Measurements from ENCODE around the gene FGD2. TPM values are rescaled to one million over a fixed set of nuclear protein-coding genes. Genes with fewer than 3 reads are reported as not detected.

The FGD2 gene
- total RNA-seq, 1 donor from 2014 or later, result 56.9 TPM

DNA sequence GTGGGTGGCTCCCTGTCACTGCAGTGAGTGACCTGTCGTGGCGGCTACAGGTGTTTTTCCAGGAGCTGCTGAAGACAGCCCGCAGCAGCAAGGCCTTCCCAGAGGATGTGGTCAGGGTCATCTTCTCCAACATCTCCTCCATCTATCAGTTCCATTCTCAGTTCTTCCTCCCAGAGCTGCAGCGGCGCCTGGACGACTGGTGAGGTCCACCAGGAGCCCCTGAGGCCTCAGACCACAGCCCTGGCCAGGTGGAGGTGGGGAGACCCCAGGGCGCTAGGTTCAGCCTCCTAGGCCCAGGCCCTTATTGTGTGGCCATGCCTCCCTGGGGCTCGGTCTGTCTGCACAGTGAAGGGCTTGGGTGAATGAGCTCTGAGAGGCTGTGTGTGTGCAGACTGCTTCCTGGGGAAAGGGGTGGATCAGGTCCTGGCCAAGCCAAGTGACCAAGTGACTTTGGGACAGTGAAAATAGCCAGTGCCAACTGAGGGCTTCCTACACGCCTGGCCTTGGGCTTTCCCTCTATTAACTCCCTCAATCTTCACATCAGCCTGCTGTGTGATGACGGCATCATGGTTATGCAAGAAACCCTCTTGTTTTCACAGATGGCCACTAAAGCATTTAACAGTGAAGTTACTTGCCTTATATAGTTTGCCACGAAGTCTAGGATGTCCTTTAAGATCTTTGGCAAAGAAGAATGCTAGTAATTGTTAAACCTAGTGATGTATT lies 6.4 kb downstream of the FGD2 start:
- Histone ChIP-seq H3K27me3 (no peaks in the 10 kb centered on the region), H3K4me3 (no peak overlapping the region), H3K36me3 (no peaks in the 10 kb centered on the region), H3K9me3 (no peaks in the 10 kb centered on the region), H3K27ac (no peak overlapping the region), H3K4me1 (no peaks in the 10 kb centered on the region)
- DNase-seq (no peak), ATAC-seq (no peak)
- intact Hi-C loops (cut with DNase I), result loop anchor here (10.0 kb wide), 2 partner anchors 127 to 247 kb away; partner anchors contain the start of gene C6orf89
- TF ChIP-seq, protein P1, sequence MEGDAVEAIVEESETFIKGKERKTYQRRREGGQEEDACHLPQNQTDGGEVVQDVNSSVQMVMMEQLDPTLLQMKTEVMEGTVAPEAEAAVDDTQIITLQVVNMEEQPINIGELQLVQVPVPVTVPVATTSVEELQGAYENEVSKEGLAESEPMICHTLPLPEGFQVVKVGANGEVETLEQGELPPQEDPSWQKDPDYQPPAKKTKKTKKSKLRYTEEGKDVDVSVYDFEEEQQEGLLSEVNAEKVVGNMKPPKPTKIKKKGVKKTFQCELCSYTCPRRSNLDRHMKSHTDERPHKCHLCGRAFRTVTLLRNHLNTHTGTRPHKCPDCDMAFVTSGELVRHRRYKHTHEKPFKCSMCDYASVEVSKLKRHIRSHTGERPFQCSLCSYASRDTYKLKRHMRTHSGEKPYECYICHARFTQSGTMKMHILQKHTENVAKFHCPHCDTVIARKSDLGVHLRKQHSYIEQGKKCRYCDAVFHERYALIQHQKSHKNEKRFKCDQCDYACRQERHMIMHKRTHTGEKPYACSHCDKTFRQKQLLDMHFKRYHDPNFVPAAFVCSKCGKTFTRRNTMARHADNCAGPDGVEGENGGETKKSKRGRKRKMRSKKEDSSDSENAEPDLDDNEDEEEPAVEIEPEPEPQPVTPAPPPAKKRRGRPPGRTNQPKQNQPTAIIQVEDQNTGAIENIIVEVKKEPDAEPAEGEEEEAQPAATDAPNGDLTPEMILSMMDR (IDR thresholded peaks at IDR 0.05), result no peak

DNA sequence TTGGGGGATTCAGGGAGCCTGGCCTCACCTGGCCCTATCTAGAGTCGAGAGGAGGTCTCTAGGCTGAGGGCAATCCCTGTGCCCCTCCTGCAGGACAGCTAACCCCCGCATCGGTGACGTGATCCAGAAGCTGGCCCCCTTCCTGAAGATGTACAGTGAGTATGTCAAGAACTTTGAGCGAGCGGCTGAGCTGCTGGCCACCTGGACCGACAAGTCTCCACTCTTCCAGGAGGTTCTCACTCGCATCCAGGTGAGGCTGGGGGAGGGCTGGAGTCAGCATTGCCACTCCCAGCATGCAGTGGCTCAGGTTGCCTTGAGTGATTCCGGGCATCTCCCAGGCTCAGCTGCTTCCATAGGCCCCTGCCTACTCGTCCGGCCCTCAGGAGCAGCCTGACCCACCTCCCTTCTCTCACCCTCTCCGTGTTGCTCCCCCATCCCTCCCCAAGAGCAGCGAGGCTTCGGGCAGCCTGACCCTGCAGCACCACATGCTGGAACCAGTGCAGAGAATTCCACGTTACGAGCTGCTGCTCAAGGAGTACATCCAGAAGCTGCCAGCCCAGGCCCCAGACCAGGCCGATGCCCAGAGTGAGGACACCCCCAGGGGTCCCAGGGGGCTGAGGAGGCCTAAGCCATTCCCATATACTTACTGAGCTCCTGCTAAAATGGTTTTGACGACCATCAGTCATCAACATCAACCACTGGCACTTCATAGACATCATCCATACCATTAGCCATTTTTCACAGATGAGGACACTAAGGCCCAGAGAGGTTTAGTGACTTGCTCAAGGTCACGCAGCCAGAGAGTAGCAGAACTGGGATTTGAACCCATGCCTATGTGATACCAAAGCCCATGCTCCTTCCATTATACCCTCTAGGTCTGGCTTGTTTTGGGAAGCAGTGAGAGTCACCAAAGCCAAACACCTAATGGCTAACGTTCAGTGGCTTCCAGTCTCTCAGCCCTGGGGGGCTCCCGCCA lies 8.3 kb downstream of the FGD2 start:
- Histone ChIP-seq H3K36me3 (no peaks in the 10 kb centered on the region), H3K27ac (no peak overlapping the region), H3K27me3 (no peaks in the 10 kb centered on the region), H3K4me1 (no peaks in the 10 kb centered on the region), H3K9me3 (no peaks in the 10 kb centered on the region), H3K4me3 (no peak overlapping the region)
- DNase-seq (no peak), ATAC-seq (no peak)
- TF ChIP-seq, protein P1 (IDR thresholded peaks at IDR 0.05), result no peak
- intact Hi-C loops (cut with DNase I), result loop anchor here (10.0 kb wide), 2 partner anchors 129 to 249 kb away; partner anchors contain the start of gene C6orf89

DNA sequence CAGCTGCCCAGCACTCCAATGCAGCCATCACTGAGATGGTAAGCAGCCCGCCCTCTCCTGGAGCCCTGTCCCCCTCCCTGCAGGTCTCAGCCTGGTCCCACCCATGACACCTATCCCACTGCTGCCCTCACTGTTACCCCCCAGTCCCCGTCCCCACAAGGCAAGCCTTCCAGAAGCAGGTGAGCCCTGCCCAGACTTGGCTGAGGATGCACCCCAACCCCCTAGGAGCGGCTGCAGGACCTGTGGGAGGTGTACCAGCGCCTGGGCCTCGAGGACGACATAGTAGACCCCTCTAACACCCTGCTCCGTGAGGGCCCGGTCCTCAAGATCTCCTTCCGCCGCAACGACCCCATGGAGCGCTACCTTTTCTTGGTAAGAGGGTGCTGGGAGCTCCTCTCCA lies 9.2 kb downstream of the FGD2 start:
- Histone ChIP-seq H3K27ac (no peak overlapping the region), H3K27me3 (no peaks in the 10 kb centered on the region), H3K9me3 (no peaks in the 10 kb centered on the region), H3K4me3 (no peak overlapping the region), H3K36me3 (peaks cover 6% of the 10 kb centered on the region), H3K4me1 (no peaks in the 10 kb centered on the region)
- ATAC-seq (no peak), DNase-seq (no peak)
- intact Hi-C loops (cut with DNase I), result loop anchor here (10.0 kb wide), 2 partner anchors 130 to 250 kb away; partner anchors contain the start of gene C6orf89
- TF ChIP-seq, protein P1 (IDR thresholded peaks at IDR 0.05), result no peak

DNA sequence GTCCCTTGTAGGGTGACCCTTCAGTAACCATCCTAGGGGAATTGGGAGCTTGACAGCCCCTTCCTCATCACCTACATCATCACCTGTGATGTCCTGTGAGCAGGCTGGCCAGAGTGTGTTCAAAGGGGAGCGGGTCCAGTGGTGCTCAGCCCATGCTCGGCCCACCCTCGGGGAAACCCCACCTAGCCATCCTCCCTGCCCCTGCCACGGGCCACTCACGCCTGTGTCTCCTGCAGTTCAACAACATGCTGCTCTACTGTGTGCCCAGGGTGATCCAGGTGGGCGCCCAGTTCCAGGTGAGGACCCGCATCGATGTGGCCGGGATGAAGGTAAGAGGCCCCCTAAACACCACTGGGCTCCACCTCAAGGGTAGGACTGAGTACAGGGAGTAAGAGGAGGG lies 10.1 kb downstream of the FGD2 start:
- intact Hi-C loops (cut with DNase I), result loop anchor here (10.0 kb wide), 2 partner anchors 131 to 251 kb away; partner anchors contain the start of gene C6orf89
- no peak for ATAC-seq
- DNase-seq, result no peak
- Histone ChIP-seq H3K36me3 (peaks cover 6% of the 10 kb centered on the region), H3K9me3 (no peaks in the 10 kb centered on the region), H3K4me1 (no peaks in the 10 kb centered on the region), H3K27me3 (no peaks in the 10 kb centered on the region), H3K27ac (no peak overlapping the region), H3K4me3 (no peak overlapping the region)
- TF ChIP-seq, protein P1 (IDR thresholded peaks at IDR 0.05), result no peak

DNA sequence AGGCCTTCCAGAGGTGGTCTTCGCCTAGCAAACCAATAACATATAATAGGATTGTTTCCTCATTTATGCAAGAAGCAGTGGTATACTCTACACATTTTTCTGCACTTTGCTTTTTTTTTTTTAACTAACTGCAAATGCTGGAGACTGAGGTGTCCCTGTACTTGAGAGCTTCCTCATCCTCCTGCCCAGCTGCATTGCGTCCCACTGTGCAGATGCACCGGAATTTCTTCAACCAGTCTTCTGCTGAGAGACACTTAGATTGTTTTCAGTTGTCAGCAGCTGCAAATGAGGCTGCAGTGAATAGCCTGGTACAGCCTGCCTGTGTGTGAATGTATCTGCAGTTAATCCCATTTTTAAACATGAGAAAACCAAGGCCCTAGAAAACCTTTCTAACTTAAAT lies 11.5 kb downstream of the FGD2 start:
- DNase-seq (no peak), ATAC-seq (no peak)
- Histone ChIP-seq H3K9me3 (no peaks in the 10 kb centered on the region), H3K4me3 (no peak overlapping the region), H3K27ac (no peak overlapping the region), H3K36me3 (peaks cover 6% of the 10 kb centered on the region), H3K4me1 (no peaks in the 10 kb centered on the region), H3K27me3 (no peaks in the 10 kb centered on the region)
- TF ChIP-seq, protein P1 (IDR thresholded peaks at IDR 0.05), result no peak
- intact Hi-C loops (cut with DNase I), result loop anchor here (10.0 kb wide), 2 partner anchors 132 to 252 kb away; partner anchors contain the start of gene C6orf89

Data from upper lobe of right lung (tissue), 1 donor.